K562 (cell line): ENCODE results near the gene MCC.

ENCODE experiments used
- NFIC ChIP-seq: fragments of 450-650 bp; IDR thresholded peaks from 2 replicates; pipeline ENCODE4 v1.6.1; 2017; ENCODE audit warnings: mild to moderate bottlenecking, inconsistent platforms
- POLR2A ChIP-seq: fragments of 450-650 bp; conservative IDR thresholded peaks from 2 replicates; pipeline ENCODE4 v1.6.1; 2016
- TF ChIP-seq, protein P1 (sequence below): sonication (generic); formaldehyde crosslinking; IDR thresholded peaks from 2 replicates; pipeline ENCODE4 v1.8.1; 2023; ENCODE audit warnings: mild to moderate bottlenecking, missing genetic modification reagents, moderate library complexity

DNA sequence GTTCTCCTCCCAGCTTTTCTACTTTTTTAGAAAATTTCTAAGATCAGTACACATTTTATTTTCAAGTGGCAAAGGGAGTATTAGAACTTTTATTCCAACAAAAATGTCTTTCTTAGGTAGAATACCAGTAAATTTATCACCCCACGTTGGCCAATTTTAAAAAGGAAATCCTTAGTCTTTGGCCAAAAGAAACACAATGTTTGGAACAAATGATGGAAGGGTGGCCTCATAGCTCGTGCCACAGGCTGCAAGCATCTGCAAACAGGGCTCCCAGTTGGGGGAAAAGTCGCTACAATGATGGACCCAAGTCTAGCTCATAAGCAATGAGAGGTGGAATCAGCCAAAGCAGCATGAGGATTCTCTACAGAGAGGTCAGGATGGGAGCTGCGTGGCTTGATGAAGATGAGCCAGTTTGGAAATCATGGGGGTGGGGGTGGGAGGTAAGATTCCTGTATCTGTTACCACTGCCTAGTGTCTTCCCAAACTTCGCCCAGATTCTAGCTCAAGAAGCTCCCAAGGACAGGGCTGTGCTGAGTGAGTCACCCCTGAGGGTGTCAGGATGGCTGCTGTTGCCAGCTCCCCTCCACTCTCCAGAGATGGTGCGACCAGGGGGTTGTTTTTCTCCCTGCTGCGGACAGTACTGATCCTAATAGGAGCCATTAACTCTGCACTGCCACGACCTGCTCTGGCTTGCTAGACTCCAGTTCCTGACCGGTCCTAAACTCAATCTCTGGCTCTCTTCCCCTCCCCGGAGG is 436.0 kb downstream of the MCC start:
- TF ChIP-seq, protein P1, sequence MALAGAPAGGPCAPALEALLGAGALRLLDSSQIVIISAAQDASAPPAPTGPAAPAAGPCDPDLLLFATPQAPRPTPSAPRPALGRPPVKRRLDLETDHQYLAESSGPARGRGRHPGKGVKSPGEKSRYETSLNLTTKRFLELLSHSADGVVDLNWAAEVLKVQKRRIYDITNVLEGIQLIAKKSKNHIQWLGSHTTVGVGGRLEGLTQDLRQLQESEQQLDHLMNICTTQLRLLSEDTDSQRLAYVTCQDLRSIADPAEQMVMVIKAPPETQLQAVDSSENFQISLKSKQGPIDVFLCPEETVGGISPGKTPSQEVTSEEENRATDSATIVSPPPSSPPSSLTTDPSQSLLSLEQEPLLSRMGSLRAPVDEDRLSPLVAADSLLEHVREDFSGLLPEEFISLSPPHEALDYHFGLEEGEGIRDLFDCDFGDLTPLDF (CRISPR knock-in tag), result no peak
- TF ChIP-seq POLR2A, result no peak
- TF ChIP-seq NFIC, result no peak
